ENCODE results near the gene RHOA. TPM values are rescaled to one million over a fixed set of nuclear protein-coding genes. Genes with fewer than 3 reads are reported as not detected.

The RHOA gene
- total RNA-seq, 1 experiment from 2014 or later: 497 TPM

DNA sequence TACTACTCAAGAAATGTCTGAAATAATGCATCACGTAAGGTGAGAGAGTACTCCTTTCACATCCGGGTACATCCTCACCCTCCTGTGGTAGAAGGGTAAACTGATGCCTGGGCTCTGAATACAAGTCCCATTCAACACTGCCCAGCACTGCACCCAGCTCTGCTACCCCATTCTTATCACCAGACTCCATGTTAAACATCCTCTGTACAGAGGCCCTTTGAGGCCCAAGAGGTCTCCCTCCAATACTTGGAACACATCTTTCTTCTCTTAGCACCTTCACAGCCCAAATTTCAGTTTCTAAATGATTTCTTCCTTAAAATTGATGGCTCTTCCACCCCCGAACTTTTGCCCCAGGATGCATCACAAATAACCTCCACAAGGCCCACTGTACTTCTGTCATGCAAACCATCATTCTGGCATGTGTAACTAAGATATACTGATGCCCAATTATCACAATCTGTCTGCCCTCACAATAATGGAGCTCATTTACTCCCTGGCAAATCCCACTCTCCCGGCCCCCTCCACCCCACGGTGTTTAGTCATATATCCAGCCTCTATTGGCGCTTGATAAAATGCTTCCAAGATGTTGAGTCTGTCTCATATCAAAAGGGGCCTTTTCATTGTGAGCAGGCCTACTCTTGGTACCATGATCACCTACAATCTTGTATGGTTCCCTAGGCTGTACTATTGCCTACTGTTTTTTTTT, 41.0 kb downstream of the RHOA start:
- Histone ChIP-seq H3K9ac (ENCODE audit: low read length) (no peak overlapping the region), H3K79me2 (ENCODE audit: insufficient read depth, low read length) (peaks cover 98% of the 10 kb centered on the region), H3K27me3 (ENCODE audit: insufficient read depth, low read length) (no peaks in the 10 kb centered on the region), H3K36me3 (ENCODE audit: control insufficient read depth in 1 of 2, insufficient read depth in 2 of 2, low read length in 2 of 2) (peaks cover 31 to 62% of the 10 kb centered on the region in 2 experiments; a peak in 3 of 4 replicates), H4K20me1 (ENCODE audit: insufficient read depth) (peaks cover 4% of the 10 kb centered on the region; the same call in 1 of the 2 replicates), H2AFZ (ENCODE audit: low read depth, low read length, poor library complexity, severe bottlenecking) (no peak overlapping the region), H3K4me2 (ENCODE audit: low read length) (no peak overlapping the region), H3K9me2 (ENCODE audit: insufficient read depth) (no peaks in the 10 kb centered on the region), H3K27ac (ENCODE audit: low read depth, low read length) (no peak overlapping the region), H3K9me3 (ENCODE audit: control insufficient read depth in 1 of 2, insufficient read depth in 1 of 2, low read depth in 1 of 2, low read length in 2 of 2) (no peaks in the 10 kb centered on the region), H3K4me3 (replicated peaks in 1 of 2; ENCODE audit: low read depth in 1 of 2, low read length in 2 of 2) (no peak overlapping the region), H3K4me1 (ENCODE audit: control insufficient read depth in 1 of 2, insufficient read depth in 2 of 2, low read length in 2 of 2) (no peaks in the 10 kb centered on the region)
- no peak for TF ChIP-seq CEBPB (IDR thresholded peaks at IDR 0.05; ENCODE audit: low read depth)
- TF ChIP-seq, protein P1, sequence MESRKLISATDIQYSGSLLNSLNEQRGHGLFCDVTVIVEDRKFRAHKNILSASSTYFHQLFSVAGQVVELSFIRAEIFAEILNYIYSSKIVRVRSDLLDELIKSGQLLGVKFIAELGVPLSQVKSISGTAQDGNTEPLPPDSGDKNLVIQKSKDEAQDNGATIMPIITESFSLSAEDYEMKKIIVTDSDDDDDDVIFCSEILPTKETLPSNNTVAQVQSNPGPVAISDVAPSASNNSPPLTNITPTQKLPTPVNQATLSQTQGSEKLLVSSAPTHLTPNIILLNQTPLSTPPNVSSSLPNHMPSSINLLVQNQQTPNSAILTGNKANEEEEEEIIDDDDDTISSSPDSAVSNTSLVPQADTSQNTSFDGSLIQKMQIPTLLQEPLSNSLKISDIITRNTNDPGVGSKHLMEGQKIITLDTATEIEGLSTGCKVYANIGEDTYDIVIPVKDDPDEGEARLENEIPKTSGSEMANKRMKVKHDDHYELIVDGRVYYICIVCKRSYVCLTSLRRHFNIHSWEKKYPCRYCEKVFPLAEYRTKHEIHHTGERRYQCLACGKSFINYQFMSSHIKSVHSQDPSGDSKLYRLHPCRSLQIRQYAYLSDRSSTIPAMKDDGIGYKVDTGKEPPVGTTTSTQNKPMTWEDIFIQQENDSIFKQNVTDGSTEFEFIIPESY (IDR thresholded peaks at IDR 0.05; ENCODE audit: extremely low read depth, insufficient replicate concordance, low read length): no peak
- TF ChIP-seq ELF1 (IDR thresholded peaks at IDR 0.05; ENCODE audit: borderline replicate concordance, low read depth): no peak
- TF ChIP-seq EGR1 (IDR thresholded peaks at IDR 0.05; ENCODE audit: low read depth): no peak
- no peak for TF ChIP-seq POLR2AphosphoS5 (IDR thresholded peaks at IDR 0.05; ENCODE audit: low read depth, low read length)
- TF ChIP-seq CBX3 (IDR thresholded peaks at IDR 0.05; ENCODE audit: low read depth): no peak
- ChIA-PET POLR2A (interaction anchor here (0.6 to 0.8 kb wide), 2 partner anchors 11 to 475 kb away, joined by 3 read pairs; no protein-coding TSS in a partner anchor), CTCF (no interaction called here), RAD21 (ENCODE audit: low non-redundant PET in 1 of 2, low total read pairs in 2 of 2, uncharacterized antibody in 2 of 2, unreplicated experiment in 2 of 2) (no interaction called here)
- no TSS peak for BruUV-seq (replicated peaks)
- ATAC-seq: no peak
- intact Hi-C loops (cut with micrococcal nuclease): no loop called here
- no peak for DNase-seq (ENCODE audit: low read depth, low spot score)

DNA sequence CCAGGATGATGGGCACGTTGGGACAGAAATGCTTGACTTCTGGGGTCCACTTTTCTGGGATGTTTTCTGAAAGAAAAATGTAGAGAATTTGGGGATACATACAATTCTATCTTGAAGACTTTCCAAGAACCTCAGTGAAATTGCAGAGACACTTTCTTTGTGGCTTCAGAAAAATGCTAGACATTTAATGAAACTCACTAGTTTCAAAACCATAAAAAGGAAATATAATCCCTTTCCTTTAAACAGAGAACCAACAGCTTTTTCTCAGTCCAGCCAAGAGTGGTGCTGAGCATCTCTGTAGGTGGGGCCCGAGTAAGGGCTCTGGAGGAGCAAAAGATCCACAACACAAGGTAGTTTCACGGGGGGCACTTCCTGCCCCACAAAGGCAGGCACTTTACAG, 49.2 kb downstream of the RHOA start:
- RAD21 ChIA-PET (ENCODE audit: low non-redundant PET in 1 of 2, low total read pairs in 2 of 2, uncharacterized antibody in 2 of 2, unreplicated experiment in 2 of 2): no interaction called here
- intact Hi-C loops (cut with micrococcal nuclease): no loop called here
- BruUV-seq (replicated peaks): no TSS peak
- no peak for DNase-seq (ENCODE audit: low read depth, low spot score)
- Histone ChIP-seq H3K27ac (ENCODE audit: low read depth, low read length) (no peak overlapping the region), H3K79me2 (ENCODE audit: insufficient read depth, low read length) (peaks cover 71% of the 10 kb centered on the region), H3K4me2 (ENCODE audit: low read length) (no peak overlapping the region), H3K9ac (ENCODE audit: low read length) (no peak overlapping the region), H3K9me3 (ENCODE audit: control insufficient read depth in 1 of 2, insufficient read depth in 1 of 2, low read depth in 1 of 2, low read length in 2 of 2) (no peaks in the 10 kb centered on the region), H3K4me3 (replicated peaks in 1 of 2; ENCODE audit: low read depth in 1 of 2, low read length in 2 of 2) (no peak overlapping the region), H4K20me1 (ENCODE audit: insufficient read depth) (no peaks in the 10 kb centered on the region), H2AFZ (ENCODE audit: low read depth, low read length, poor library complexity, severe bottlenecking) (no peak overlapping the region), H3K27me3 (ENCODE audit: insufficient read depth, low read length) (no peaks in the 10 kb centered on the region), H3K9me2 (ENCODE audit: insufficient read depth) (no peaks in the 10 kb centered on the region), H3K36me3 (ENCODE audit: control insufficient read depth in 1 of 2, insufficient read depth in 2 of 2, low read length in 2 of 2) (peaks cover 24 to 58% of the 10 kb centered on the region in 2 experiments; a peak in 3 of 4 replicates), H3K4me1 (ENCODE audit: control insufficient read depth in 1 of 2, insufficient read depth in 2 of 2, low read length in 2 of 2) (peaks cover 12 to 20% of the 10 kb centered on the region in 2 experiments)
- CTCF ChIA-PET: no interaction called here
- no peak for ATAC-seq
- POLR2A ChIA-PET: no interaction called here
- TF ChIP-seq YY1 (IDR thresholded peaks at IDR 0.05; ENCODE audit: extremely low read depth, insufficient replicate concordance, low read depth, low read length) (no peak), POLR2AphosphoS5 (IDR thresholded peaks at IDR 0.05; ENCODE audit: low read depth, low read length) (no peak), TCF7L2 (IDR thresholded peaks at IDR 0.05; ENCODE audit: borderline replicate concordance, extremely low read depth, insufficient read depth, insufficient read length) (no peak), EZH2phosphoT487 (IDR thresholded peaks at IDR 0.05; ENCODE audit: borderline replicate concordance) (no peak), FOSL1 (IDR thresholded peaks at IDR 0.05; ENCODE audit: low read depth) (no peak), ELF1 (IDR thresholded peaks at IDR 0.05; ENCODE audit: borderline replicate concordance, low read depth) (no peak), ZFX (IDR thresholded peaks at IDR 0.05) (no peak), SP1 (IDR thresholded peaks at IDR 0.05; ENCODE audit: low read depth) (no peak)
- TF ChIP-seq, protein P2, sequence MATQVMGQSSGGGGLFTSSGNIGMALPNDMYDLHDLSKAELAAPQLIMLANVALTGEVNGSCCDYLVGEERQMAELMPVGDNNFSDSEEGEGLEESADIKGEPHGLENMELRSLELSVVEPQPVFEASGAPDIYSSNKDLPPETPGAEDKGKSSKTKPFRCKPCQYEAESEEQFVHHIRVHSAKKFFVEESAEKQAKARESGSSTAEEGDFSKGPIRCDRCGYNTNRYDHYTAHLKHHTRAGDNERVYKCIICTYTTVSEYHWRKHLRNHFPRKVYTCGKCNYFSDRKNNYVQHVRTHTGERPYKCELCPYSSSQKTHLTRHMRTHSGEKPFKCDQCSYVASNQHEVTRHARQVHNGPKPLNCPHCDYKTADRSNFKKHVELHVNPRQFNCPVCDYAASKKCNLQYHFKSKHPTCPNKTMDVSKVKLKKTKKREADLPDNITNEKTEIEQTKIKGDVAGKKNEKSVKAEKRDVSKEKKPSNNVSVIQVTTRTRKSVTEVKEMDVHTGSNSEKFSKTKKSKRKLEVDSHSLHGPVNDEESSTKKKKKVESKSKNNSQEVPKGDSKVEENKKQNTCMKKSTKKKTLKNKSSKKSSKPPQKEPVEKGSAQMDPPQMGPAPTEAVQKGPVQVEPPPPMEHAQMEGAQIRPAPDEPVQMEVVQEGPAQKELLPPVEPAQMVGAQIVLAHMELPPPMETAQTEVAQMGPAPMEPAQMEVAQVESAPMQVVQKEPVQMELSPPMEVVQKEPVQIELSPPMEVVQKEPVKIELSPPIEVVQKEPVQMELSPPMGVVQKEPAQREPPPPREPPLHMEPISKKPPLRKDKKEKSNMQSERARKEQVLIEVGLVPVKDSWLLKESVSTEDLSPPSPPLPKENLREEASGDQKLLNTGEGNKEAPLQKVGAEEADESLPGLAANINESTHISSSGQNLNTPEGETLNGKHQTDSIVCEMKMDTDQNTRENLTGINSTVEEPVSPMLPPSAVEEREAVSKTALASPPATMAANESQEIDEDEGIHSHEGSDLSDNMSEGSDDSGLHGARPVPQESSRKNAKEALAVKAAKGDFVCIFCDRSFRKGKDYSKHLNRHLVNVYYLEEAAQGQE (IDR thresholded peaks at IDR 0.05; ENCODE audit: low read depth): no peak
- TF ChIP-seq, protein P3, sequence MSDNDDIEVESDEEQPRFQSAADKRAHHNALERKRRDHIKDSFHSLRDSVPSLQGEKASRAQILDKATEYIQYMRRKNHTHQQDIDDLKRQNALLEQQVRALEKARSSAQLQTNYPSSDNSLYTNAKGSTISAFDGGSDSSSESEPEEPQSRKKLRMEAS (IDR thresholded peaks at IDR 0.05): no peak
